GM19328 (cell line): ENCODE data around the gene PSME1.
A peak's percentile ranks its signal among the peaks of the same experiment; 100 is the strongest.

Experiments used
- ATAC-seq: cut with Tn5 transposase; IDR thresholded peaks from one replicate; pipeline ENCODE4 v1.9.1; 2021; ENCODE audit warnings: mild to moderate bottlenecking, moderate library complexity; ENCODE audit not compliant: unreplicated experiment

Gene PSME1

GRCh38 chr14:24135834-24136683 lies at the start of gene PSME1:
PSME1 (plus strand) TSS chr14:24136194; CDS start chr14:24136263, 69 bp downstream.
- peak; percentile 77 for ATAC-seq

- no peak for ATAC-seq
Observed at GRCh38 chr14:24087004-24087403, 49.0 kb upstream of the PSME1 start.

GRCh38 chr14:24088095-24088494 lies 47.9 kb upstream of the PSME1 start:
- no peak for ATAC-seq

GRCh38 chr14:24089890-24090289 lies 46.1 kb upstream of the PSME1 start:
- ATAC-seq: no peak

- ATAC-seq: no peak
Observed at GRCh38 chr14:24092110-24092504, 43.9 kb upstream of the PSME1 start.

GRCh38 chr14:24092505-24093206 lies 43.3 kb upstream of the PSME1 start:
- no peak for ATAC-seq

- ATAC-seq: no peak
Observed at GRCh38 chr14:24093207-24093900, 42.6 kb upstream of the PSME1 start.

- no peak for ATAC-seq
Observed at GRCh38 chr14:24093901-24094840, 41.8 kb upstream of the PSME1 start, which contains the start of gene PCK2. PCK2 (plus strand) TSS chr14:24094311; CDS start chr14:24094406, 95 bp downstream.

- no peak for ATAC-seq
Observed at GRCh38 chr14:24094841-24095270, 41.1 kb upstream of the PSME1 start.

GRCh38 chr14:24095271-24096068 lies 40.5 kb upstream of the PSME1 start:
- ATAC-seq: peak; percentile 68

- no peak for ATAC-seq
Observed at GRCh38 chr14:24096545-24097181, 39.3 kb upstream of the PSME1 start.

GRCh38 chr14:24098229-24098926 lies 37.6 kb upstream of the PSME1 start:
- ATAC-seq: no peak

- ATAC-seq: no peak
Observed at GRCh38 chr14:24098927-24099813, 36.8 kb upstream of the PSME1 start.

- ATAC-seq: no peak
Observed at GRCh38 chr14:24100197-24100981, 35.6 kb upstream of the PSME1 start.

- no peak for ATAC-seq
Observed at GRCh38 chr14:24100982-24101494, 35.0 kb upstream of the PSME1 start.

GRCh38 chr14:24102357-24103048 lies 33.5 kb upstream of the PSME1 start:
- ATAC-seq: no peak
